ENCODE measurements around the gene COL9A1. TPM values are rescaled to one million over a fixed set of nuclear protein-coding genes. Genes with fewer than 3 reads are reported as not detected.
A peak's percentile ranks its signal among the peaks of the same experiment; 100 is the strongest.
"Not testable (repeated sequence)": the region's sequence is repeated elsewhere in the genome, so short reads cannot be mapped to it uniquely, and the experiment has no call there.

The COL9A1 gene
- total RNA-seq, 1 donor from 2014 or later: 8.1 TPM

GRCh38 chr6:70314296-70314695, 11.4 kb upstream of the COL9A1 start:
- Mint-ChIP-seq H3K36me3 (ENCODE audit: insufficient read depth) (peaks cover 5% of the 10 kb centered on the region), H3K4me1 (ENCODE audit: low read depth) (peaks cover 20% of the 10 kb centered on the region), H3K27me3 (peaks cover 2% of the 10 kb centered on the region), H3K9me3 (ENCODE audit: low read depth) (peaks cover 7% of the 10 kb centered on the region), H3K27ac (no peak overlapping the region), H3K4me3 (ENCODE audit: low read depth) (no peak overlapping the region)
- no peak for TF ChIP-seq CTCF (IDR thresholded peaks at IDR 0.05; ENCODE audit: unreplicated experiment)
- DNase-seq (ENCODE audit: low spot score, unreplicated experiment): no peak

DNA sequence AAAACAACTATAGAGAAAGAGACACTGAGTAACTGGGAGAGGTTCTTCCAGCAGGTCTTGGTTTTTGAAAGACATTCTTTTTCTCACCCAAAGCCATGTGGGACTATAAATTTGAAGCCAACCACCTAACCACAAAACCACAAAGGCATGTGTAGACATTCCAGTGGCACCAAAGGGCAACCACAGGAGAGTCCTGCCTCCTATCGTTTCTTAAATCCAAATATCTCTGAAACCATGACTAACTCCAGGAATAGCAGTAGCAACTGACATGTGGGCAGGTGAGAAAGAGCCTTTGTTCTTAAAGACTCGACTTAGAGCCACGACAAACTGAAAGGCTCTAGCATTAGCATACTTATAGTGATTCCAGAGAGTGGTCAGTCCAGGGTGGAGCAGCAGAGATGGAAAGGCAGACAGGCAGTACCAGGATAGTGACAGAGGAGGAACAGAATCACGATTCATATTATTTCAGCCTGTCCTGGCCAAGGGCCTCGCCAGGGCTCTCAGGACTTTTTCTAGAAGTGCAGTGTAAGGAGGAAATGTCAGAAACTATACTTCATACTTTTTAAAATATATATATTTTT, 9.4 kb upstream of the COL9A1 start:
- H3K27me3 Mint-ChIP-seq: peaks cover 3% of the 10 kb centered on the region
- no peaks in the 10 kb centered on the region for H3K36me3 Mint-ChIP-seq (ENCODE audit: insufficient read depth)
- DNase-seq (ENCODE audit: low spot score, unreplicated experiment): no peak
- no peak overlapping the region for H3K4me3 Mint-ChIP-seq (ENCODE audit: low read depth)
- peaks cover 20% of the 10 kb centered on the region for H3K4me1 Mint-ChIP-seq (ENCODE audit: low read depth)
- no peaks in the 10 kb centered on the region for H3K9me3 Mint-ChIP-seq (ENCODE audit: low read depth)
- no peak for TF ChIP-seq CTCF (IDR thresholded peaks at IDR 0.05; ENCODE audit: unreplicated experiment)
- H3K27ac Mint-ChIP-seq: no peak overlapping the region

- Mint-ChIP-seq H3K27me3 (peaks cover 13% of the 10 kb centered on the region), H3K36me3 (ENCODE audit: insufficient read depth) (no peaks in the 10 kb centered on the region), H3K27ac (no peak overlapping the region), H3K4me3 (ENCODE audit: low read depth) (no peak overlapping the region), H3K4me1 (ENCODE audit: low read depth) (peaks cover 12% of the 10 kb centered on the region), H3K9me3 (ENCODE audit: low read depth) (no peaks in the 10 kb centered on the region)
- peak; percentile 74 for TF ChIP-seq CTCF (IDR thresholded peaks at IDR 0.05; ENCODE audit: unreplicated experiment)
- DNase-seq (ENCODE audit: low spot score, unreplicated experiment): no peak
Observed at GRCh38 chr6:70310063-70310694, 7.3 kb upstream of the COL9A1 start.

GRCh38 chr6:70309243-70309642, 6.4 kb upstream of the COL9A1 start:
- no peak overlapping the region for H3K27ac Mint-ChIP-seq
- no peak for TF ChIP-seq CTCF (IDR thresholded peaks at IDR 0.05; ENCODE audit: unreplicated experiment)
- H3K9me3 Mint-ChIP-seq (ENCODE audit: low read depth): no peaks in the 10 kb centered on the region
- H3K4me1 Mint-ChIP-seq (ENCODE audit: low read depth): peaks cover 6% of the 10 kb centered on the region
- no peaks in the 10 kb centered on the region for H3K36me3 Mint-ChIP-seq (ENCODE audit: insufficient read depth)
- peaks cover 17% of the 10 kb centered on the region for H3K27me3 Mint-ChIP-seq
- no peak overlapping the region for H3K4me3 Mint-ChIP-seq (ENCODE audit: low read depth)
- DNase-seq (ENCODE audit: low spot score, unreplicated experiment): no peak

DNA sequence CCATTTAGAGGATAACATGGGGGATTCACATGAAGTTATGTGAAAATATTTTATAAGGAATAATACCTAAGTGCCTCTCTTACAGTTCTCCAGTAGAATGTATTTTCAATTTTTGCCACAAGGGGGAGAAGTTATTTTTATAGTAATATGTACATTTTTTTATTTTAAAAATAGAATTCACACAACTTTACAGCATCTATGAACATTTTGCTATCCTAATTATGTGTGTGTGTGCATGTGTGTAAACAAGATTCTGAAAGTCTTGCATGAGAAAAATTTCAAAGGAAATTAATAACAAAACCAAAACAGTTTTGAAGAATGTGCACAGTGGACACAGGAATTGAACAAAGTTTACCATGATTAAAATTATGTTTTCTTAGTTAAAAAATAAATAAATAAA, 5.3 kb upstream of the COL9A1 start:
- peak; percentile 43 for TF ChIP-seq CTCF (IDR thresholded peaks at IDR 0.05; ENCODE audit: unreplicated experiment)
- H3K4me3 Mint-ChIP-seq (ENCODE audit: low read depth); H3K9me3 Mint-ChIP-seq (ENCODE audit: low read depth); H3K27ac Mint-ChIP-seq; H3K36me3 Mint-ChIP-seq (ENCODE audit: insufficient read depth); H3K4me1 Mint-ChIP-seq (ENCODE audit: low read depth); DNase-seq (ENCODE audit: low spot score, unreplicated experiment): not testable (repeated sequence)
- H3K27me3 Mint-ChIP-seq: peaks cover 21% of the 10 kb centered on the region

All from progenitor cell of endocrine pancreas (in vitro differentiated cells).